ENCODE data around the gene TMIGD3. TPM values are rescaled to one million over a fixed set of nuclear protein-coding genes. Genes with fewer than 3 reads are reported as not detected.
A peak's percentile ranks its signal among the peaks of the same experiment; 100 is the strongest.

Gene TMIGD3
- polyA plus RNA-seq, 2 donors: 0.31 to 0.79 TPM

- Histone ChIP-seq H3K27ac (ENCODE audit: low read depth in 2 of 2, low read length in 1 of 2) (no peak overlapping the region), H3K4me3 (ENCODE audit: low read depth in 1 of 2, low read length in 2 of 2) (no peak overlapping the region), H3K9me3 (ENCODE audit: control insufficient read depth in 2 of 2, insufficient read depth in 1 of 2, low read depth in 1 of 2, low read length in 1 of 2) (no peaks in the 10 kb centered on the region), H3K27me3 (ENCODE audit: control insufficient read depth in 1 of 2, insufficient read depth in 2 of 2, low read length in 2 of 2) (no peaks in the 10 kb centered on the region), H3K4me1 (ENCODE audit: control insufficient read depth in 2 of 2, insufficient read depth in 2 of 2, low read length in 1 of 2) (peaks cover 5 to 12% of the 10 kb centered on the region in 2 donors), H3K36me3 (ENCODE audit: control insufficient read depth in 2 of 2, insufficient read depth in 2 of 2, low read length in 1 of 2) (no peaks in the 10 kb centered on the region)
- whole genome bisulfite sequencing, 2 donors: 70 to 74% methylated on average over 3 of the region's 3 CpGs
Measured at GRCh38 chr1:111511370-111511769, 7.9 kb upstream of the TMIGD3 start.

DNA sequence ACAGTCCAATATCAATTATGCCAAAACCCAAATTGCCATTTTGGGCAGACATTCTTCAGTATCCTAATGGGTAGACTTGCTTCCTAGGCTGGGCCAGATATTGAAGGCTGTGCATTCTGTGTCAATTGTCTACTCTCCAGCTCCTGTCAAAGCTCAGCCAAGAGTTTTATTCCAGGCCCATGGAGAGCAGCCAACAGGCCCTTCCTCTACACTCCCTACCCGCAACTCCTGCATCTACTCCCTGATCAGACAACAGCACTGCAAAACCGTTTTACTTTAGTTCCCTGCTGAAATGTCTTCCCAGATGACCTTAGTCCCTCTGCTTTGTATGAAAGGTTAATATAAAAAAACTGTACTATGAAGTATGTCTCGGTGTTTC is 6.6 kb upstream of the TMIGD3 start:
- 47 to 53% methylated on average over 3 of the region's 3 CpGs for WGBS, 2 donors
- peaks cover 0 to 8% of the 10 kb centered on the region in 2 donors for H3K4me1 ChIP-seq (ENCODE audit: control insufficient read depth in 2 of 2, insufficient read depth in 2 of 2, low read length in 1 of 2)
- H3K27ac ChIP-seq (ENCODE audit: low read depth in 2 of 2, low read length in 1 of 2): peak overlapping the region in 1 of 2 donors; percentile 40

GRCh38 chr1:111507411-111508201 is 4.2 kb upstream of the TMIGD3 start:
- Histone ChIP-seq H3K27me3 (ENCODE audit: control insufficient read depth in 1 of 2, insufficient read depth in 2 of 2, low read length in 2 of 2) (no peaks in the 10 kb centered on the region), H3K4me1 (ENCODE audit: control insufficient read depth in 2 of 2, insufficient read depth in 2 of 2, low read length in 1 of 2) (peaks cover 0 to 5% of the 10 kb centered on the region in 2 donors), H3K9me3 (ENCODE audit: control insufficient read depth in 2 of 2, insufficient read depth in 1 of 2, low read depth in 1 of 2, low read length in 1 of 2) (no peaks in the 10 kb centered on the region), H3K36me3 (ENCODE audit: control insufficient read depth in 2 of 2, insufficient read depth in 2 of 2, low read length in 1 of 2) (no peaks in the 10 kb centered on the region), H3K4me3 (ENCODE audit: low read depth in 1 of 2, low read length in 2 of 2) (peak overlapping the region; percentile 32 to 34), H3K27ac (ENCODE audit: low read depth in 2 of 2, low read length in 1 of 2) (peak overlapping the region; percentile 95 to 99)
- 14 to 15% methylated on average over 15 of the region's 15 CpGs for WGBS, 2 donors

More for the DNA sequence above, 6.6 kb upstream of the TMIGD3 start:
- Histone ChIP-seq H3K4me3 (ENCODE audit: low read depth in 1 of 2, low read length in 2 of 2) (no peak overlapping the region), H3K36me3 (ENCODE audit: control insufficient read depth in 2 of 2, insufficient read depth in 2 of 2, low read length in 1 of 2) (no peaks in the 10 kb centered on the region), H3K9me3 (ENCODE audit: control insufficient read depth in 2 of 2, insufficient read depth in 1 of 2, low read depth in 1 of 2, low read length in 1 of 2) (no peaks in the 10 kb centered on the region), H3K27me3 (ENCODE audit: control insufficient read depth in 1 of 2, insufficient read depth in 2 of 2, low read length in 2 of 2) (no peaks in the 10 kb centered on the region)

- Histone ChIP-seq H3K9me3 (ENCODE audit: control insufficient read depth in 2 of 2, insufficient read depth in 1 of 2, low read depth in 1 of 2, low read length in 1 of 2) (no peaks in the 10 kb centered on the region), H3K27ac (ENCODE audit: low read depth in 2 of 2, low read length in 1 of 2) (peak overlapping the region in 1 of 2 donors; percentile 37), H3K36me3 (ENCODE audit: control insufficient read depth in 2 of 2, insufficient read depth in 2 of 2, low read length in 1 of 2) (no peaks in the 10 kb centered on the region), H3K4me3 (ENCODE audit: low read depth in 1 of 2, low read length in 2 of 2) (no peak overlapping the region), H3K4me1 (ENCODE audit: control insufficient read depth in 2 of 2, insufficient read depth in 2 of 2, low read length in 1 of 2) (peaks cover 0 to 2% of the 10 kb centered on the region in 2 donors), H3K27me3 (ENCODE audit: control insufficient read depth in 1 of 2, insufficient read depth in 2 of 2, low read length in 2 of 2) (no peaks in the 10 kb centered on the region)
- 43 to 53% methylated on average over 2 of the region's 2 CpGs for WGBS, 2 donors
Measured at GRCh38 chr1:111506561-111506960, 3.1 kb upstream of the TMIGD3 start.

DNA sequence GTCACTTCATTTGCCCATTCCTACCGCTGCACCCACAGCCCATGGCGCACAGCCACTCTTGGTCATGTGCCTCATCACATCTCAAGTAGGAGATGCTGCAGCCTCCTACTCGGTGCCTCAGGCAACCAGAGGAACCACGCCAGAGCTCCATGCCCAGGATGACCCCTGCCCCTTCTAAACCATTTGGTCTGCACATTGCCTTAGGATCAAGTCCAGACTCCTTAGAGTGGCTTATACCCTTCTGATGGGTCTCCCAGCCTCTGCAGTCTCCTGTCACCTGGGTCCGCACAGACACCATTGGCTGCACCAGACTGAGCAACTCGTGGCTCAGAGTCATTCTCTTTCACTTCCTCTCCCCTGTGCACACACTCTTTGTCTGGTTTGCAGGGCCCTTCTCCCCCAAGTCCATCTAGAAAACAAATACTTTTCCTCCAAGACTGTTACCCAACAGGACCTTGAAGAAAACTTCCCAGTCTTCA is 2.2 kb upstream of the TMIGD3 start:
- Histone ChIP-seq H3K27me3 (ENCODE audit: control insufficient read depth in 1 of 2, insufficient read depth in 2 of 2, low read length in 2 of 2) (no peaks in the 10 kb centered on the region), H3K27ac (ENCODE audit: low read depth in 2 of 2, low read length in 1 of 2) (peak overlapping the region in 1 of 2 donors; percentile 53), H3K36me3 (ENCODE audit: control insufficient read depth in 2 of 2, insufficient read depth in 2 of 2, low read length in 1 of 2) (no peaks in the 10 kb centered on the region), H3K9me3 (ENCODE audit: control insufficient read depth in 2 of 2, insufficient read depth in 1 of 2, low read depth in 1 of 2, low read length in 1 of 2) (no peaks in the 10 kb centered on the region), H3K4me1 (ENCODE audit: control insufficient read depth in 2 of 2, insufficient read depth in 2 of 2, low read length in 1 of 2) (peaks cover 0 to 2% of the 10 kb centered on the region in 2 donors), H3K4me3 (ENCODE audit: low read depth in 1 of 2, low read length in 2 of 2) (no peak overlapping the region)
- 84 to 85% methylated on average over 6 of the region's 6 CpGs for WGBS, 2 donors

GRCh38 chr1:111504097-111504496 is 664 bp upstream of the TMIGD3 start:
- H3K9me3 ChIP-seq (ENCODE audit: control insufficient read depth in 2 of 2, insufficient read depth in 1 of 2, low read depth in 1 of 2, low read length in 1 of 2): no peaks in the 10 kb centered on the region
- peaks cover 0 to 2% of the 10 kb centered on the region in 2 donors for H3K4me1 ChIP-seq (ENCODE audit: control insufficient read depth in 2 of 2, insufficient read depth in 2 of 2, low read length in 1 of 2)
- peak overlapping the region in 1 of 2 donors; percentile 58 for H3K27ac ChIP-seq (ENCODE audit: low read depth in 2 of 2, low read length in 1 of 2)
- H3K27me3 ChIP-seq (ENCODE audit: control insufficient read depth in 1 of 2, insufficient read depth in 2 of 2, low read length in 2 of 2): no peaks in the 10 kb centered on the region
- no peak overlapping the region for H3K4me3 ChIP-seq (ENCODE audit: low read depth in 1 of 2, low read length in 2 of 2)
- no peaks in the 10 kb centered on the region for H3K36me3 ChIP-seq (ENCODE audit: control insufficient read depth in 2 of 2, insufficient read depth in 2 of 2, low read length in 1 of 2)
- WGBS, 2 donors: 65 to 73% methylated on average over 6 of the region's 6 CpGs

- no peak overlapping the region for H3K4me3 ChIP-seq (ENCODE audit: low read depth in 1 of 2, low read length in 2 of 2)
- H3K27me3 ChIP-seq (ENCODE audit: control insufficient read depth in 1 of 2, insufficient read depth in 2 of 2, low read length in 2 of 2): no peaks in the 10 kb centered on the region
- H3K4me1 ChIP-seq (ENCODE audit: control insufficient read depth in 2 of 2, insufficient read depth in 2 of 2, low read length in 1 of 2): no peaks in the 10 kb centered on the region
- 82 to 84% methylated on average over 7 of the region's 7 CpGs for WGBS, 2 donors
- H3K36me3 ChIP-seq (ENCODE audit: control insufficient read depth in 2 of 2, insufficient read depth in 2 of 2, low read length in 1 of 2): no peaks in the 10 kb centered on the region
- H3K27ac ChIP-seq (ENCODE audit: low read depth in 2 of 2, low read length in 1 of 2): no peak overlapping the region
- no peaks in the 10 kb centered on the region for H3K9me3 ChIP-seq (ENCODE audit: control insufficient read depth in 2 of 2, insufficient read depth in 1 of 2, low read depth in 1 of 2, low read length in 1 of 2)
Measured at GRCh38 chr1:111501645-111502044, 1.8 kb downstream of the TMIGD3 start.

GRCh38 chr1:111499026-111499785 is 4.2 kb downstream of the TMIGD3 start:
- H3K4me1 ChIP-seq (ENCODE audit: control insufficient read depth in 2 of 2, insufficient read depth in 2 of 2, low read length in 1 of 2): no peaks in the 10 kb centered on the region
- no peak overlapping the region for H3K4me3 ChIP-seq (ENCODE audit: low read depth in 1 of 2, low read length in 2 of 2)
- H3K36me3 ChIP-seq (ENCODE audit: control insufficient read depth in 2 of 2, insufficient read depth in 2 of 2, low read length in 1 of 2): no peaks in the 10 kb centered on the region
- H3K27ac ChIP-seq (ENCODE audit: low read depth in 2 of 2, low read length in 1 of 2): no peak overlapping the region
- 87% methylated on average over 5 of the region's 5 CpGs for WGBS, 2 donors
- no peaks in the 10 kb centered on the region for H3K9me3 ChIP-seq (ENCODE audit: control insufficient read depth in 2 of 2, insufficient read depth in 1 of 2, low read depth in 1 of 2, low read length in 1 of 2)
- H3K27me3 ChIP-seq (ENCODE audit: control insufficient read depth in 1 of 2, insufficient read depth in 2 of 2, low read length in 2 of 2): no peaks in the 10 kb centered on the region

GRCh38 chr1:111497592-111497991 is 5.8 kb downstream of the TMIGD3 start:
- Histone ChIP-seq H3K4me3 (ENCODE audit: low read depth in 1 of 2, low read length in 2 of 2) (no peak overlapping the region), H3K36me3 (ENCODE audit: control insufficient read depth in 2 of 2, insufficient read depth in 2 of 2, low read length in 1 of 2) (no peaks in the 10 kb centered on the region), H3K9me3 (ENCODE audit: control insufficient read depth in 2 of 2, insufficient read depth in 1 of 2, low read depth in 1 of 2, low read length in 1 of 2) (no peaks in the 10 kb centered on the region), H3K27me3 (ENCODE audit: control insufficient read depth in 1 of 2, insufficient read depth in 2 of 2, low read length in 2 of 2) (no peaks in the 10 kb centered on the region), H3K27ac (ENCODE audit: low read depth in 2 of 2, low read length in 1 of 2) (no peak overlapping the region), H3K4me1 (ENCODE audit: control insufficient read depth in 2 of 2, insufficient read depth in 2 of 2, low read length in 1 of 2) (no peaks in the 10 kb centered on the region)
- WGBS, 2 donors: 64 to 65% methylated on average over 5 of the region's 5 CpGs

Data from esophagus (tissue), 2 donors.